ENCODE measurements around the gene HAUS2. TPM values are rescaled to one million over a fixed set of nuclear protein-coding genes. Genes with fewer than 3 reads are reported as not detected.

HAUS2 gene
- total RNA-seq, 1 donor from 2014 or later = 17.6 TPM

GRCh38 chr15:42612367-42612912, 63.8 kb downstream of the HAUS2 start:
- no peak overlapping the region for H3K27ac Mint-ChIP-seq
- no peak overlapping the region for H3K4me3 Mint-ChIP-seq
- no peak for DNase-seq (ENCODE audit: low spot score in 2 of 2, unreplicated experiment in 2 of 2)
- peaks cover 6% of the 10 kb centered on the region for H3K4me1 Mint-ChIP-seq
- no peaks in the 10 kb centered on the region for H3K9me3 Mint-ChIP-seq
- TF ChIP-seq CTCF (IDR thresholded peaks at IDR 0.05; ENCODE audit: unreplicated experiment) = no peak
- no peaks in the 10 kb centered on the region for H3K27me3 Mint-ChIP-seq (ENCODE audit: low read depth)
- no peaks in the 10 kb centered on the region for H3K36me3 Mint-ChIP-seq

- DNase-seq (ENCODE audit: low spot score in 2 of 2, unreplicated experiment in 2 of 2) = no peak
- Mint-ChIP-seq H3K4me1 (peaks cover 6% of the 10 kb centered on the region), H3K9me3 (no peaks in the 10 kb centered on the region), H3K36me3 (no peaks in the 10 kb centered on the region), H3K4me3 (no peak overlapping the region), H3K27me3 (ENCODE audit: low read depth) (no peaks in the 10 kb centered on the region), H3K27ac (no peak overlapping the region)
- TF ChIP-seq CTCF (IDR thresholded peaks at IDR 0.05; ENCODE audit: unreplicated experiment) = no peak
These were observed 67.5 kb downstream of the HAUS2 start for GRCh38 chr15:42616107-42616506.

Other genes with a start within 250 kb of the HAUS2 start
- 12.2 to 13.7 TPM (median 12.8 TPM) in 3 replicates for gene CAPN3, start 189.3 kb upstream of the HAUS2 start, total RNA-seq
- gene ZNF106, start 57.7 kb upstream of the HAUS2 start, total RNA-seq = 50.2 to 52.9 TPM (median 51.0 TPM) in 3 replicates
- 57.1 to 58.4 TPM (median 57.9 TPM) in 3 replicates for gene SNAP23, start 53.2 kb upstream of the HAUS2 start, total RNA-seq
- gene LRRC57, start within 50 bp of the HAUS2 start, total RNA-seq = 22.0 to 27.9 TPM (median 26.5 TPM) in 3 replicates
- 7.3 to 10.0 TPM (median 8.0 TPM) in 3 replicates for gene STARD9, start 26.8 kb downstream of the HAUS2 start, total RNA-seq
- gene CDAN1, start 188.3 kb downstream of the HAUS2 start, total RNA-seq = 32.8 to 39.6 TPM (median 36.8 TPM) in 3 replicates